Muscle of leg (tissue), 11 donors: ENCODE results near the gene MIEN1. TPM values are rescaled to one million over a fixed set of nuclear protein-coding genes. Genes with fewer than 3 reads are reported as not detected.

Experiments used
- DNase-seq: peaks from one replicate; pipeline ENCODE4 v3.0.0; 2013
- H3K27ac ChIP-seq: one replicate; pipeline ENCODE4 v1.5.1; 2013; ENCODE audit warnings: mild to moderate bottlenecking, low read length, control low read depth
- H3K27me3 ChIP-seq: one replicate; pipeline ENCODE4 v1.6.1; 2013; ENCODE audit warnings: low read length; ENCODE audit not compliant: control insufficient read depth, insufficient read depth
- H3K36me3 ChIP-seq: one replicate; pipeline ENCODE4 v1.6.1; 2013; ENCODE audit warnings: low read length; ENCODE audit not compliant: control insufficient read depth, insufficient read depth
- H3K4me1 ChIP-seq: one replicate; pipeline ENCODE4 v1.6.1; 2013; ENCODE audit warnings: low read length; ENCODE audit not compliant: control insufficient read depth, insufficient read depth
- H3K4me3 ChIP-seq: one replicate; pipeline ENCODE4 v1.5.1; 2013; ENCODE audit warnings: low read length, control low read depth
- H3K9me3 ChIP-seq: replicated peaks from 2 replicates; pipeline ENCODE4 v1.6.1; 2013; ENCODE audit warnings: low read depth, low read length; ENCODE audit not compliant: control insufficient read depth
- whole genome bisulfite sequencing: methylation state at CpG from one replicate; pipeline ENCODE4 v1.1.5; 2013; ENCODE audit warnings: missing lambda C conversion rate; ENCODE audit not compliant: insufficient coverage; 5-methylcytosine and 5-hydroxymethylcytosine counted together
- polyA plus RNA-seq, 8 donors: library from polyadenylated mRNA; unstranded; fragments of 120-200 nt; gene quantifications; one replicate each; pipeline versions ENCODE4 v1.2.1 to v1.2.3, GENCODE V29; 2013; ENCODE audit warnings: inconsistent platforms in 1 of 8, low replicate concordance in 1 of 8; ENCODE audit not compliant: insufficient read length in 8 of 8, insufficient read depth in 1 of 8
- total RNA-seq: library from RNA; stranded (reverse); fragments of 120-200 nt; gene quantifications from one replicate; pipeline ENCODE4 v1.2.4, GENCODE V29; 2013

The MIEN1 gene
- total and polyA plus RNA-seq, 9 donors = 17.5 to 23.5 (median 20.2) TPM

- 60% methylated on average over 1 of the region's 4 CpGs for WGBS
- no peak for DNase-seq
- peaks cover 15% of the 10 kb centered on the region for H3K27me3 ChIP-seq
- no peaks in the 10 kb centered on the region for H3K36me3 ChIP-seq
- peaks cover 14% of the 10 kb centered on the region for H3K4me1 ChIP-seq
- H3K9me3 ChIP-seq = no peaks in the 10 kb centered on the region
- no peak overlapping the region for H3K4me3 ChIP-seq
- no peak overlapping the region for H3K27ac ChIP-seq
Measured at GRCh38 chr17:39757176-39757662, 26.9 kb upstream of the MIEN1 start.

- 57% methylated on average over 1 of the region's 7 CpGs for WGBS
- no peak overlapping the region for H3K27ac ChIP-seq
- peaks cover 20% of the 10 kb centered on the region for H3K4me1 ChIP-seq
- H3K9me3 ChIP-seq = no peaks in the 10 kb centered on the region
- H3K36me3 ChIP-seq = no peaks in the 10 kb centered on the region
- DNase-seq = no peak
- no peak overlapping the region for H3K4me3 ChIP-seq
- peaks cover 15% of the 10 kb centered on the region for H3K27me3 ChIP-seq
Measured at GRCh38 chr17:39756380-39757079, 26.2 kb upstream of the MIEN1 start.

- H3K4me1 ChIP-seq = peaks cover 21% of the 10 kb centered on the region
- no peak overlapping the region for H3K4me3 ChIP-seq
- H3K27me3 ChIP-seq = peaks cover 17% of the 10 kb centered on the region
- no peaks in the 10 kb centered on the region for H3K36me3 ChIP-seq
- no peaks in the 10 kb centered on the region for H3K9me3 ChIP-seq
- H3K27ac ChIP-seq = peak overlapping the region; percentile 92
- 52% methylated on average over 9 of the region's 18 CpGs for WGBS
- DNase-seq = no peak
Measured at GRCh38 chr17:39755554-39756379, 25.4 kb upstream of the MIEN1 start.

- peak; percentile 48 for DNase-seq
- 21% methylated on average over 6 of the region's 21 CpGs for WGBS
- Histone ChIP-seq H3K27me3 (peaks cover 20% of the 10 kb centered on the region), H3K9me3 (no peaks in the 10 kb centered on the region), H3K4me1 (peaks cover 21% of the 10 kb centered on the region), H3K36me3 (no peaks in the 10 kb centered on the region), H3K4me3 (peak overlapping the region; percentile 74), H3K27ac (peak overlapping the region; percentile 92)
Measured at GRCh38 chr17:39754958-39755553, 24.7 kb upstream of the MIEN1 start.

- H3K27me3 ChIP-seq = peaks cover 20% of the 10 kb centered on the region
- no peaks in the 10 kb centered on the region for H3K9me3 ChIP-seq
- peak; percentile 92 for DNase-seq
- WGBS = under 1% methylated on average over 77 of the region's 91 CpGs
- H3K36me3 ChIP-seq = no peaks in the 10 kb centered on the region
- peaks cover 21% of the 10 kb centered on the region for H3K4me1 ChIP-seq
- peak overlapping the region; percentile 92 for H3K27ac ChIP-seq
- H3K4me3 ChIP-seq = peak overlapping the region; percentile 74
Measured at GRCh38 chr17:39754161-39754957, 24.0 kb upstream of the MIEN1 start.

- Histone ChIP-seq H3K9me3 (no peaks in the 10 kb centered on the region), H3K4me3 (peak overlapping the region; percentile 74), H3K36me3 (no peaks in the 10 kb centered on the region), H3K27ac (peak overlapping the region; percentile 47), H3K4me1 (peaks cover 21% of the 10 kb centered on the region), H3K27me3 (peaks cover 20% of the 10 kb centered on the region)
- DNase-seq = peak; percentile 61
- WGBS = under 1% methylated on average over 49 of the region's 55 CpGs
Measured at GRCh38 chr17:39753514-39754160, 23.3 kb upstream of the MIEN1 start.

GRCh38 chr17:39752241-39752881 lies 22.0 kb upstream of the MIEN1 start:
- Histone ChIP-seq H3K36me3 (no peaks in the 10 kb centered on the region), H3K27ac (no peak overlapping the region), H3K27me3 (peaks cover 20% of the 10 kb centered on the region), H3K4me1 (peaks cover 21% of the 10 kb centered on the region), H3K4me3 (no peak overlapping the region), H3K9me3 (no peaks in the 10 kb centered on the region)
- DNase-seq = no peak
- 40% methylated on average over 4 of the region's 13 CpGs for WGBS

GRCh38 chr17:39751637-39752036 lies 21.3 kb upstream of the MIEN1 start:
- no peak for DNase-seq
- H3K36me3 ChIP-seq = no peaks in the 10 kb centered on the region
- H3K4me1 ChIP-seq = peaks cover 21% of the 10 kb centered on the region
- no peak overlapping the region for H3K27ac ChIP-seq
- H3K9me3 ChIP-seq = no peaks in the 10 kb centered on the region
- WGBS = 53% methylated on average over 8 of the region's 10 CpGs
- H3K27me3 ChIP-seq = peaks cover 18% of the 10 kb centered on the region
- H3K4me3 ChIP-seq = no peak overlapping the region

GRCh38 chr17:39751016-39751543 lies 20.7 kb upstream of the MIEN1 start:
- Histone ChIP-seq H3K4me3 (no peak overlapping the region), H3K27me3 (peaks cover 12% of the 10 kb centered on the region), H3K36me3 (no peaks in the 10 kb centered on the region), H3K4me1 (peaks cover 21% of the 10 kb centered on the region), H3K27ac (no peak overlapping the region), H3K9me3 (no peaks in the 10 kb centered on the region)
- DNase-seq = no peak
- 79% methylated on average over 2 of the region's 5 CpGs for WGBS
